ENCODE measurements around the gene EXT2.
A peak's percentile ranks its signal among the peaks of the same experiment; 100 is the strongest.

GRCh38 chr11:44133335-44133946, 38.0 kb downstream of the EXT2 start:
- TF ChIP-seq CTCF (IDR thresholded peaks at IDR 0.05), result peak; percentile 15 to 46 (median 25)
- no peak for TF ChIP-seq POLR2A (IDR thresholded peaks at IDR 0.05; ENCODE audit: low read depth)
- no peak for TF ChIP-seq POLR2AphosphoS5 (IDR thresholded peaks at IDR 0.05)
